Lower leg skin (tissue), 4 donors: Measurements from ENCODE around the gene XKR8. TPM values are rescaled to one million over a fixed set of nuclear protein-coding genes. Genes with fewer than 3 reads are reported as not detected.
"Not testable (repeated sequence)": the region's sequence is repeated elsewhere in the genome, so short reads cannot be mapped to it uniquely, and the experiment has no call there.

ENCODE experiments used
- DNase-seq, 2 donors: peaks; one replicate each; pipeline ENCODE4 v3.0.0-alpha.2; 2019; ENCODE audit warnings: low spot score in 2 of 2
- H3K4me3 ChIP-seq: fragments of 200-600 bp; sonication (generic); 2 replicates; pipeline ENCODE4 v1.5.1; 2017; ENCODE audit warnings: mild to moderate bottlenecking, low read depth; ENCODE audit not compliant: poor library complexity, severe bottlenecking
- CTCF ChIP-seq, 3 donors: fragments of 450-650 bp; IDR thresholded peaks; one replicate each; pipeline ENCODE4 v1.5.1; 2016; ENCODE audit warnings: antibody characterized with exemption in 3 of 3, mild to moderate bottlenecking in 3 of 3, moderate library complexity in 2 of 3
- POLR2A ChIP-seq, 2 donors: fragments of 450-650 bp; IDR thresholded peaks; one replicate each; pipeline ENCODE4 v1.6.1; 2016 to 2017; ENCODE audit warnings: antibody characterized with exemption in 2 of 2, mild to moderate bottlenecking in 1 of 2, moderate library complexity in 1 of 2
- WGBS, 2 donors: methylation state at CpG; one replicate each; pipeline ENCODE4 v1.1.5; 2018; 5-methylcytosine and 5-hydroxymethylcytosine counted together
- intact Hi-C: fragments of 100-400 bp; cut with DNase I; formaldehyde crosslinking; loops from one replicate; pipeline ENCODE4 v1.15.0; 2023; ENCODE audit warnings: low total_unique reads
- total RNA-seq, 4 donors: library from RNA; depleted of rRNA; stranded (reverse); fragments of >200 nt; gene quantifications; one replicate each; pipeline ENCODE4 v1.1.0, GENCODE V29; 2016

XKR8 gene
- total RNA-seq, 4 donors from 2014 or later: 4.4 to 8.6 (median 6.4) TPM

- no peak for DNase-seq
- WGBS, 2 donors: 56 to 68% methylated on average over 3 of the region's 3 CpGs
- no peak for TF ChIP-seq CTCF (IDR thresholded peaks at IDR 0.05)
- TF ChIP-seq POLR2A (IDR thresholded peaks at IDR 0.05): no peak
- no peak overlapping the region for H3K4me3 ChIP-seq
- intact Hi-C loops: no loop called here
These were observed 33.5 kb downstream of the XKR8 start for GRCh38 chr1:27993241-27993640.

DNA sequence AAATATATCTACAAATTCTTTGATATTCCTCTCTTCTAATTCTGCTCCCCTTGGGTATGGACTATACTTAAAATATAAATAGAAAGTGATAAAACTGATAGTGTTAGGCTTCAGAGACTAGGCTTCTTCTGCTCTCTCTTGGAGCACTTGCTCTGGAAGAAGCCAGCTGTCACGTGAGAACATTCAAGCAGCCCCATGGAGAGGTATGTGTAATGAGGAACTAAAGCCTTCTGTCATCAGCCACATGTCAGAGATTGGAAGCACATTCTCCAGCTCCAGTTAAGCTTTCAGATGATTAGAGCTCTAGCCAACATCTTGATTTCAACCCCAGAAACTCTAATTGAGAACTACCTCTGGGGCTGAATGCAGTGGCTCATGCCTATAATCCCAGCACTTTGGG, 34.3 kb downstream of the XKR8 start:
- no peak for DNase-seq
- intact Hi-C loops: no loop called here
- 57 to 68% methylated on average over 1 of the region's 1 CpG for WGBS, 2 donors
- no peak for TF ChIP-seq POLR2A (IDR thresholded peaks at IDR 0.05)
- TF ChIP-seq CTCF (IDR thresholded peaks at IDR 0.05): no peak
- H3K4me3 ChIP-seq: no peak overlapping the region

- DNase-seq: not testable (repeated sequence)
These were observed 34.8 kb downstream of the XKR8 start for GRCh38 chr1:27994526-27994925.

DNA sequence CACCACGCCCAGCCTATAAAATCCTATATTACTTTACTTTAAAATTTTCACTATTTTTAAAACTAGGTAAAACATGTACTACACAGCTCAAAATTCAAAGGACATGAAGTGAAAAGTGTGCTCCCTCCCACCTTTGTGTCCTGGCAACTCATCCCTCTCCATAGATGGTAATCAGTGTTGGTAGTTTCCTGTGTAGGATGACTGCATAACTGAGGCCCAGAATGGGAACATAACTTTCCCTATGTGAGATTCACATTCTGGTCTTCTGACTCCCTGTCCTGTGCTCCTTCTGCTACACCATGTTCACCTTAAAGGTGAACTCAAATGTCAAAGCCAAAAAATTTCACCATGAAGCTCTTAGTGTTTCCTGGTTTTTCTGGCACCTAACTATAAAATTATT, 39.3 kb downstream of the XKR8 start:
- intact Hi-C loops: no loop called here
- WGBS, 2 donors: 100% methylated on average over 1 of the region's 1 CpG
- DNase-seq: no peak
- no peak overlapping the region for H3K4me3 ChIP-seq
- TF ChIP-seq CTCF (IDR thresholded peaks at IDR 0.05) (no peak), POLR2A (IDR thresholded peaks at IDR 0.05) (no peak)

More at GRCh38 chr1:27994526-27994925, 34.8 kb downstream of the XKR8 start:
- H3K4me3 ChIP-seq, intact Hi-C loops: not testable (repeated sequence)
- WGBS, 2 donors: 93 to 94% methylated on average over 6 of the region's 6 CpGs

- 96 to 97% methylated on average over 10 of the region's 10 CpGs for WGBS, 2 donors
- intact Hi-C loops: no loop called here
- no peak for TF ChIP-seq CTCF (IDR thresholded peaks at IDR 0.05)
- TF ChIP-seq POLR2A (IDR thresholded peaks at IDR 0.05): no peak
These were observed 42.8 kb downstream of the XKR8 start for GRCh38 chr1:28002600-28002999.

GRCh38 chr1:28003117-28003516, 43.3 kb downstream of the XKR8 start:
- WGBS, 2 donors: 93 to 96% methylated on average over 8 of the region's 8 CpGs

More at GRCh38 chr1:28002600-28002999, 42.8 kb downstream of the XKR8 start:
- DNase-seq: no peak
- no peak overlapping the region for H3K4me3 ChIP-seq

DNA sequence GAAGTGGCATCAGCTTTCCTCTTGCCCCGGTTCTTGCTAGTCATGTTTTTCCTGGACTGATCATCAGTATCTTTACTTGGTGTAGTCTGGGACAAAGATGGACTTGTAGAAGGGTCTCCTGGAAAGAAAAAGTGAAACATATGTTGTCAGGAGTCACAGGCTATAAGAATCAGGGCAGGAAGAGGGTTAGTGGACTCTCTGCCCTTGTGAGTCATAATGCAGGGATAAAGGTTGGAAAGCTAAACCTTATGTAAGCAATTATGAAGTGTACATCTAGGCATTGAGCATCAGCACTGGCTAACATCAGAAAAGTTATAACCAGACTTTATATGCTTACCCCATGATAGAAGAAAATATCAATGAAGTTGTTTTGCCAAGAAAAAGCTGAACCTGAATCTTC, 51.2 kb downstream of the XKR8 start:
- WGBS, 2 donors: 91 to 94% methylated on average over 1 of the region's 1 CpG
- no peak overlapping the region for H3K4me3 ChIP-seq
- no peak for TF ChIP-seq CTCF (IDR thresholded peaks at IDR 0.05)
- no peak for TF ChIP-seq POLR2A (IDR thresholded peaks at IDR 0.05)
- intact Hi-C loops: no loop called here
- no peak for DNase-seq

More at GRCh38 chr1:28003117-28003516, 43.3 kb downstream of the XKR8 start:
- DNase-seq, intact Hi-C loops, H3K4me3 ChIP-seq: not testable (repeated sequence)
